Nucleus accumbens (tissue), 56 donors: ENCODE data around the gene ZNF483.
"Not testable (repeated sequence)": the region's sequence is repeated elsewhere in the genome, so short reads cannot be mapped to it uniquely, and the experiment has no call there.

Source experiments
- DNase-seq, 56 donors: peaks; one replicate each; lab custom pipeline; 2025; lab: John Stamatoyannopoulos, UW

The ZNF483 gene

DNA sequence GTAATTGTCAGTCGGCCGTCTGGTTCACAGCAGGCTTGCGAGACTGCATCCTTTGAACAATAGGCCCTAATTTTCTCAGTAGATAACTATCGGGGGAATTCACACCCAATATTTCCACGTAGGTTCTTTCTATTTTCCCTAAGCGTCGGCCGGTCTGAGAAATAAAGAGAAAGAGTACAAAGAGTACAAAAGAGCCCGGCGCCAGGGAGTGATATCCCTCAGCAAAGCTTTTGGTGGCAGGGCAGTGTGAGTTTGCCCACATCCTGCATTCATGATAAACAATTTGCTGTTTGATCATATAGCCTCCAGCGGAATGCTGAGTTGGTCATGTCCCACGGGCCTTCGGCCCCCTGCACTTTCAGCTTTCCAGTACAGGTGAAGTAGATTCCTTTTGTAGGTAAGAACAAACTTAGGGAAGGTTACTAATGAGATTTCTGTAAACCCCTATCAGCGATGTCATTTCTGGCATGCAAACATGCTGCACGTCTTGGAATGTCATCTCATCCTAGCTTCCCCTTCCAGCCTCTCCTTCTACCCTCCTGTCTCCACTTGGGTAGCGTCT is 79.2 kb downstream of the ZNF483 start:
- DNase-seq = no peak

DNA sequence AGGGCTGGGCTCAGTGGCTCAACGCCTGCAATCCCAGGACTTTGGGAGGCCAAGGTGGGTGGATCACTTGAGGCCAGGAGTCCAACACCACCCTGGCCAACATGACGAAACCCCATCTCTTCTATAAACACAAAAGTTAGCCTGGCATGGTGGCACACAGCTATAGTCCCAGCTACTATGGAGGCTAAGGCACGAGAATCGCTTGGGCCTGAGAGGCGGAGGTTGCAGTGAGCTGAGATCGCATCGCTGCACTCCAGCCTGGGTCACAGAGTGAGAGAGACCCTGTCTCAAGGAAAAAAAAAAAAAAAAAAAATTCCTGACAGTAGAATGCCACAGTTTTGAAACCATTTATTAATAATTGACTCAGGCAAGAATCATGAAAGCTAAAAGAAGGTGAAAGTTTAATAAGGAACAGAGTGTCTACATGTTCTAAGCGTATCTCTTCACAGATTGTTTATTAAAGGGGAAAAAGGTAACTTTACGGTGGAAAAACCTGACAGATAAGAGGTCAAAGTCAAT is 80.1 kb downstream of the ZNF483 start:
- DNase-seq = no peak

DNA sequence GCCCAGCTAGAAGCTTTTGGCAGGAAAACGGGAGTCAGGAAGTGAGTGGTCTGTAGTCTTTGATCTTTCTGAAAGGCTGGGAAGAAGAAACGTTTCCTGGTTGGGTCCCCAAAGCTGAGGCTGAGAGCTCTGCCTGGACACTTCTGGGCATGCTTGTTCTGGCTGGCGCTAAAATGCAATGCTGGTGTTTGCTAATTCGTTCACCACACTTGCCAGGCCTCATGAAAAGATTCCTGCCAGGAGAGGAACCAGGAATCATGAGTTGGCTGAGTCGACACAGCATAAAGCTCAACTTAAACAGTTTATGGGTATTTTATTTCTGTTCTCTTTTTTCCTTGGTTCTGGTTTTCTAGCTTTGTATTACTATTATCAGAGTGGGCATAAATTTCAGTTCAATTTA is 85.2 kb downstream of the ZNF483 start:
- DNase-seq = no peak

DNA sequence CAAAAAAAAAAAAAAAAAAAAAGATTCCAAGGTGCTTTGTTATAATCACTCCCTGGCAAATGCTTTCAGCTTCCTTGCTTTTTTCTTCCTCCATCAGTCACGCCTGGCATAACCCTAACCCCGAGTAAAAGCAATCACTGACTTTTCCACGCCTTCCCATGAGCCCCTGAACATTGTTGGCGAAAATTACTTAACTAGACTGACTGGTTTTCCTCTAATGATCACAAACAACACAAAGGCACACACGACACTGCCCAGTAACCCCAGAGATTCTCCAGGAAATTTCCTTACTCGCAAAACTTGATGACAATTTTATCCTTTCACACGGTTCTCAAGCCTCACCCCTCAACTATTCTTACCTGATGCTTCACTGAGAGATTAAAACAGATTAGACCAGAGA is 85.9 kb downstream of the ZNF483 start:
- no peak for DNase-seq

DNA sequence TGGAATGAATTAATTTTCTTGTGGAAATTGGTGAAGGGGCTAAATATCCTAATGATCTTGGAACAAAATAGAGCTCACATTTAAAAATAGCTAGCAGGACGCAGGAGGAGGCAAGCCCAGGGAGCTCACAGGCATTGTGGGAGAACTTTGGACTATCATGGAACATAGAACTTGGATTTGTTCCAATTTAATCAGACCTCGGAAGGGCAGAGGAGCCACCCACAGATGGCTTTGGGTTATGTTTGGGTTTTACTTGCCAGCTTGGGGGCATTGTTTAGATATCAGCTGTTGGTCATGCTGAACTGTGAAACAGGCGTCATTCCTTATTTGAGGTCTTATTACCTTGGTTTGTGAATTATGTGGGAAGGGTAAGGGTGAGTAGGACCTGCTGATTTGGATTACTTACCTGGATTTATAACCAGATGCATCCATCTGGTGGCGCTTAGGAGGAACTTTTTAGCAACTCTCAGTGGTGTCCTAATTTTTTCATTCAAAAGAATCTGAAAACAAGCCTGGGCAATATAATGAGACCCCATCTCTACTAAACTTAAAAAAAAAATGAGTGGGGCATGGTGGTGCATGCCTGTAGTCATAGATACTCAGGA is 88.6 kb downstream of the ZNF483 start:
- DNase-seq = no peak

DNA sequence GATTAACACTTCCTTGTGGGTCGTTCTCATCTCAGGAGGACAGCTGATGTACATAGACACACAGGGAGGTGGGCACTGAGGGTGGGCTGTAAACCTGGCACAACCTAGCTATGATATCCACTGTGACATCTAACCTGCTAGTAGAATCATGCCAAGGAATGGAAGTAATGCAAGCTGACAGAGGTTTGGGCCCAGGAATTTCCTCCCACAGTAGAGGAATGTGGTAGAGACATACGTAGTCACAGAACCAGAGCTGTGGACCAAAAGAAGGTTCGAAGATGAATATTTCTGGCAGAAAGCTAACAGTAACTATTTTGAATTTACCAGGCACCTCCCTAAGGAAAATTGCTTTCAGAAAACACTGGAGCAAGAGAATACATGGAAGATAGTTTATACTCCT is 90.9 kb downstream of the ZNF483 start:
- DNase-seq = no peak

DNA sequence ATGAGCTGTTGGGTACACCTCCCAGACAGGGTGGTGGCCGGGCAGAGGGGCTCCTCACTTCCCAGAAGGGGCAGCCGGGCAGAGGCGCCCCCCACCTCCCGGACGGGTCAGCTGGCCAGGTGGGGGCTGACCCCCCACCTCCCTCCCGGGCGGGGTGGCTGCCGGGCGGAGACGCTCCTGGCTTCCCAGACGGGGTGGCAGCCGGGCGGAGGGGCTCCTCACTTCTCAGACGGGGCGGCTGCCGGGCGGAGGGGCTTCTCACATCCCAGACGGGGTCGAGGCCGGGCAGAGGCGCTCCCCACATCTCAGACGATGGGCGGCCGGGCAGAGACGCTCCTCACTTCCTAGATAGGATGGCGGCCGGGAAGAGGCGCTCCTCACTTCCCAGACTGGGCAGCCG is 92.4 kb downstream of the ZNF483 start:
- DNase-seq = not testable (repeated sequence)

DNA sequence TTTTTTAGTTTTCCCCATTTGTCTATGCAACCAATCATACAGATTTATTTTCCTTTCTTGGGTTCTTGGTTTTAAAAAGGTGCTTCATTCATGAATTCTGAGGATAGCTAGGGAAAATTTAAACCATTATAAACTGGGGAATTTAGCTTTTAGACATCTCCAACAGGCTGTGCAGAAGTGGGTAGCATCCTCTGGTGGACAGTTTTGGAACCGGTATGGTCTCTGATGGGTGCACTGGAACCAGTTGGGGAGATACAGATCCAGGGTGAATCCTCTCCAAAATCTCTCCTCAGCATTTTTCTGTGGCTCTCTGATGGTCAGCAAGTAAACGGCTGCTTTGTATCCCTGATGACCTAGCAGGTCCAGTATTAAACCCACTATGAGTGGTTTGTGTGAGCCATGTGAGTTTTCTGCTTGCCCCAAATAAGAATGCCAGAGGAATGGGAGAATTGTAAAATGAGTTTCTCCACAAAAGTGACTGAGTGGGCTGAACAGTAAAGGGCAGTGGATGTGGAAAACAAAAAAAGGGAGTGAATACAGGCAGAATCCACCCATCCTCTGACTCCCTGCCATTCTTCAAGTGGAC is 97.0 kb downstream of the ZNF483 start:
- peak in 20 of 56 donors; percentile 0 to 29 (median 6) for DNase-seq

DNA sequence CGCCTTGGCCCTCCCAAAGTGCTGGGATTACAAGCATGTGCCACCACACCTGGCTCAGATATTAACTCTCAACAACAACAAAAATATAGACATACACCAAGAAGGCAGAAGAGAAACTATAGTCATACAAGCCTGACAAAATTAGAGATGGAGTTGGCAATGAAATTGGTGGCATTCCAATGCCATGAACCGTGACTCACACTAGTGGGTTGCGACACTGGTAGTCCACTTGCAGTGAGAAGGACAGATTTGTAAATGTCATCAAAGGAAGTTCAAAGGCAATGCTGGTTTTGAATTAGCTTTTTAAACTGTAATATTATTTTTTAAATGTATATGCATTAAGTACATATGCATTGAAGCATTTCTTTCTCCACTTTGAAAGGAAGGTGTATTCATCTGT is 97.6 kb downstream of the ZNF483 start:
- DNase-seq = no peak
